ENCODE data around the gene RPS6KA2. TPM values are rescaled to one million over a fixed set of nuclear protein-coding genes. Genes with fewer than 3 reads are reported as not detected.

RPS6KA2 gene
- total RNA-seq, 1 experiment from 2014 or later, result 4.1 TPM

GRCh38 chr6:166499350-166500163 lies 127.5 kb downstream of the RPS6KA2 start:
- POLR2A ChIA-PET, result no interaction called here
- H3K27me3 ChIP-seq (ENCODE audit: control insufficient read depth, insufficient read depth, low read length), result no peaks in the 10 kb centered on the region
- no peak for DNase-seq (ENCODE audit: low read depth, low spot score)
- no peak overlapping the region for H3K27ac ChIP-seq (ENCODE audit: low read length)
- intact Hi-C loops (cut with micrococcal nuclease; ENCODE audit: unreplicated experiment), result no loop called here
- ATAC-seq, result no peak
- H3K4me3 ChIP-seq (ENCODE audit: low read depth in 2 of 2, low read length in 2 of 2), result no peak overlapping the region
- no TSS peak for BruUV-seq (replicated peaks)
- H3K36me3 ChIP-seq (ENCODE audit: control insufficient read depth, insufficient read depth, low read length), result no peaks in the 10 kb centered on the region
- H3K9me3 ChIP-seq (ENCODE audit: control insufficient read depth, insufficient read depth, low read depth, low read length), result no peaks in the 10 kb centered on the region
- no peaks in the 10 kb centered on the region for H3K4me1 ChIP-seq (ENCODE audit: control insufficient read depth, insufficient read depth, low read length)
- in situ Hi-C loops (cut with HindIII; ENCODE audit: low pct_unique_long_range_greater_than_20kb, low sequenced_read_pairs), result no loop called here
- TF ChIP-seq TCF7L2 (IDR thresholded peaks at IDR 0.05; ENCODE audit: low read depth, low read length) (no peak), CTCF (IDR thresholded peaks at IDR 0.05) (no peak), REST (IDR thresholded peaks at IDR 0.05; ENCODE audit: insufficient read depth in 1 of 2, low read depth in 2 of 2, low read length in 1 of 2) (no peak), POLR2AphosphoS5 (IDR thresholded peaks at IDR 0.05; ENCODE audit: low read depth, low read length) (no peak), SIN3A (IDR thresholded peaks at IDR 0.05; ENCODE audit: borderline replicate concordance, insufficient read depth, low read depth, low read length) (no peak)
- CTCF ChIA-PET, result no interaction called here

- no peak for TF ChIP-seq SIN3A (IDR thresholded peaks at IDR 0.05; ENCODE audit: borderline replicate concordance, insufficient read depth, low read depth, low read length)
- Histone ChIP-seq H3K36me3 (ENCODE audit: control insufficient read depth, insufficient read depth, low read length) (no peaks in the 10 kb centered on the region), H3K9me3 (ENCODE audit: control insufficient read depth, insufficient read depth, low read depth, low read length) (no peaks in the 10 kb centered on the region), H3K4me3 (ENCODE audit: low read depth in 2 of 2, low read length in 2 of 2) (no peak overlapping the region), H3K27me3 (ENCODE audit: control insufficient read depth, insufficient read depth, low read length) (no peaks in the 10 kb centered on the region), H3K27ac (ENCODE audit: low read length) (no peak overlapping the region), H3K4me1 (ENCODE audit: control insufficient read depth, insufficient read depth, low read length) (no peaks in the 10 kb centered on the region)
- DNase-seq (ENCODE audit: low read depth, low spot score), result no peak
- no TSS peak for BruUV-seq (replicated peaks)
- POLR2A ChIA-PET, result no interaction called here
- no peak for ATAC-seq
- in situ Hi-C loops (cut with HindIII; ENCODE audit: low pct_unique_long_range_greater_than_20kb, low sequenced_read_pairs) (no loop called here), intact Hi-C loops (cut with micrococcal nuclease; ENCODE audit: unreplicated experiment) (no loop called here)
- CTCF ChIA-PET, result no interaction called here
Observed at GRCh38 chr6:166498661-166499349, 128.2 kb downstream of the RPS6KA2 start.

- Histone ChIP-seq H3K27me3 (ENCODE audit: control insufficient read depth, insufficient read depth, low read length) (no peaks in the 10 kb centered on the region), H3K4me1 (ENCODE audit: control insufficient read depth, insufficient read depth, low read length) (no peaks in the 10 kb centered on the region), H3K9me3 (ENCODE audit: control insufficient read depth, insufficient read depth, low read depth, low read length) (no peaks in the 10 kb centered on the region), H3K36me3 (ENCODE audit: control insufficient read depth, insufficient read depth, low read length) (no peaks in the 10 kb centered on the region), H3K4me3 (ENCODE audit: low read depth in 2 of 2, low read length in 2 of 2) (no peak overlapping the region), H3K27ac (ENCODE audit: low read length) (no peak overlapping the region)
- CTCF ChIA-PET, result no interaction called here
- BruUV-seq (replicated peaks), result no TSS peak
- DNase-seq (ENCODE audit: low read depth, low spot score) (no peak), ATAC-seq (no peak)
- intact Hi-C loops (cut with micrococcal nuclease; ENCODE audit: unreplicated experiment) (no loop called here), in situ Hi-C loops (cut with HindIII; ENCODE audit: low pct_unique_long_range_greater_than_20kb, low sequenced_read_pairs) (no loop called here)
- TF ChIP-seq TCF7L2 (IDR thresholded peaks at IDR 0.05; ENCODE audit: low read depth, low read length) (no peak), REST (IDR thresholded peaks at IDR 0.05; ENCODE audit: insufficient read depth in 1 of 2, low read depth in 2 of 2, low read length in 1 of 2) (no peak), SIN3A (IDR thresholded peaks at IDR 0.05; ENCODE audit: borderline replicate concordance, insufficient read depth, low read depth, low read length) (no peak), CTCF (IDR thresholded peaks at IDR 0.05) (no peak), POLR2AphosphoS5 (IDR thresholded peaks at IDR 0.05; ENCODE audit: low read depth, low read length) (no peak)
- POLR2A ChIA-PET, result no interaction called here
Observed at GRCh38 chr6:166498228-166498627, 128.8 kb downstream of the RPS6KA2 start.

Data from Panc1 (cell line).